Vagina (tissue), 2 donors: ENCODE results near the gene ADARB2.

ENCODE experiments used
- CTCF ChIP-seq, 3 experiments: fragments of 450-650 bp in 2 of 3; fragments of 200-600 bp in 1 of 3; sonication (generic) in 1 of 3; IDR thresholded peaks; one replicate each; pipeline ENCODE4 v1.5.1; 2017 to 2019; ENCODE audit warnings: antibody characterized with exemption in 3 of 3, mild to moderate bottlenecking in 2 of 3, moderate library complexity in 2 of 3
- POLR2A ChIP-seq, 2 donors: fragments of 450-650 bp; IDR thresholded peaks; one replicate each; pipeline ENCODE4 v1.6.1; 2017; ENCODE audit warnings: antibody characterized with exemption in 2 of 2, mild to moderate bottlenecking in 2 of 2, moderate library complexity in 2 of 2
- POLR2AphosphoS5 ChIP-seq, 2 donors: sonication (generic); formaldehyde crosslinking; IDR thresholded peaks; one replicate each; pipeline ENCODE4 v1.9.0; 2017; ENCODE audit warnings: antibody characterized with exemption in 2 of 2, mild to moderate bottlenecking in 2 of 2, low read depth in 1 of 2; ENCODE audit not compliant: insufficient read depth in 1 of 2

GRCh38 chr10:1464881-1465417, 272.4 kb downstream of the ADARB2 start:
- no peak for TF ChIP-seq POLR2AphosphoS5 (IDR thresholded peaks at IDR 0.05; ENCODE audit: insufficient read depth in 1 of 2, low read depth in 1 of 2)
- TF ChIP-seq POLR2A (IDR thresholded peaks at IDR 0.05), result no peak
- TF ChIP-seq CTCF (IDR thresholded peaks at IDR 0.05), result no peak
